OCI-M2 (cell line): ENCODE results near the gene KLHL35.
"Not testable (repeated sequence)": the region's sequence is repeated elsewhere in the genome, so short reads cannot be mapped to it uniquely, and the experiment has no call there.

ENCODE experiments used
- DNase-seq: peaks from one replicate; lab custom pipeline; 2025; ENCODE audit not compliant: unreplicated experiment; lab: John Stamatoyannopoulos, UW

The KLHL35 gene

DNA sequence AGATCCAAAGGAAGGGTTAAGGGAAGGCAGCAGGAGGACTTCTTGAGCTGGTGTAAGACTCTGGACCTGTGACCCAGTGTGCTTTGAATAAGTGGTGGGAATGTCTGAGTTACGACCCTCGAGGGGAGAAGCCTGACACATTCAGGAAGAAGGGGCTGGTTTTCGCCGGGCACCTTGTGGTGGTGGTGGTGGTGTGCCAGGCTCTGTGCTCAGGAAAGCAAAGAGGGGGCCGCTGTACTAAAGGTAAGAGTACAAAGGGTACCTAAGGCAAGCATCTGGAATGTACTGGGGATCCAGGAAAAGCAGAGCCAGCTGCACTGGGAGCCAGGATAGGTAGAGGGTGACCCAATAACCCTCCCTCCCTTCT lies 6.3 kb downstream of the KLHL35 start:
- DNase-seq = no peak

DNA sequence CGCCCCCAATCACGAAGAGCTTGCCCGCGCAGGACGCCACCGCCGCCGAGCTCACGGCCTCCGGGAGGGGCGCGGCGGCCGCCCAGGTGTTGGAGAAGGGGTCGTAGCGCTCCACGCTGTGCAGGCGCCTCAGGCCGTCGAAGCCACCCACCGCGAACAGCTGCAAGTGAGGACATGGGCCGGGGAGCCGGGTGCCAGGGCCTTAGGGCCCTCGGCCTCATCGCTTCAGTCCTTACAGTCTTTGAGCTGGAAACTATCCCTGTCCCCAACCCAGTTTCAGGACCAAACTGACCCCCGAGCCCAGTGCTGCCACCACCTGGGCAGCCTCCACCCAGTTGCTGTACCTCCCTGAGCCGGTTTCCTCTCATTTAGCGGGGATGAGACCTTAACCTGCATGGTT lies 7.6 kb downstream of the KLHL35 start:
- no peak for DNase-seq

DNA sequence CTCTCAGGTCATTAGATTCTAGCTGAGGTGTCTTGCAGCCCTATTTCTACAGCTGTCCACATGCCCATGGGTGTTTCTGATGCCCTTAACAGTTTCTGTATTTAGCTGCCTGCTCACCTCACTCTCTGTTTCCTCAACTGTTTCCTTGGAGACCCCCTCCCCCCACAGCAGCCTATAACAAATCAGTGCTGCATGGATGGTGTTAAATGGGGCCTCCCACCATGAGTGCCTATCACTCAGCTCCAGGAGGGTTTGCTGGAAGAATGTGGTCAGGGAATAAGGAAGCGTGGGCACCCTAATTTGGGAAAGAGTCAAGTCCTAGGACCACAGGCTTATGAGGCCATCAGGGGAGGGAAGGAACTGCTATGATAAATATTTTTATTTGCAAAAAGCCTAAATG lies 8.6 kb downstream of the KLHL35 start:
- no peak for DNase-seq

DNA sequence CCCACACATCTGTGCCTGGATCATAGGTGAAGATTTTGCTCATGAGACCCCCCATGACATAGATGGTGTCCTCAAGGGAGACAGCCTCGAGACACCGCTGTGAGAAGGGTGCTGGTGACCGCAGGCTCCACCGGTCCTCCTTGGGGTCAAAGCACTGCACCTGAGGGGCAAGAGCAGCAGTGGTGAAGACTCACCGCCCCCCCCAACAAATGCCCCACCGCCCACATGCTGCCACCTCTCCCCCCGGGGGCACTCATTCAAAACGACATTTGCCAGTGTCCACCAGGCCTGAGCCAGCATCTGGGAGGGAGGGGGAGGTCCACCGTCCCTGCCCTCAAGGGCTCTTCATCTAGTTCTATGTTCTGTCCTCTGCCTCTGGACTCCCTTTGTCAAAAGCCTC lies 9.3 kb downstream of the KLHL35 start:
- no peak for DNase-seq

DNA sequence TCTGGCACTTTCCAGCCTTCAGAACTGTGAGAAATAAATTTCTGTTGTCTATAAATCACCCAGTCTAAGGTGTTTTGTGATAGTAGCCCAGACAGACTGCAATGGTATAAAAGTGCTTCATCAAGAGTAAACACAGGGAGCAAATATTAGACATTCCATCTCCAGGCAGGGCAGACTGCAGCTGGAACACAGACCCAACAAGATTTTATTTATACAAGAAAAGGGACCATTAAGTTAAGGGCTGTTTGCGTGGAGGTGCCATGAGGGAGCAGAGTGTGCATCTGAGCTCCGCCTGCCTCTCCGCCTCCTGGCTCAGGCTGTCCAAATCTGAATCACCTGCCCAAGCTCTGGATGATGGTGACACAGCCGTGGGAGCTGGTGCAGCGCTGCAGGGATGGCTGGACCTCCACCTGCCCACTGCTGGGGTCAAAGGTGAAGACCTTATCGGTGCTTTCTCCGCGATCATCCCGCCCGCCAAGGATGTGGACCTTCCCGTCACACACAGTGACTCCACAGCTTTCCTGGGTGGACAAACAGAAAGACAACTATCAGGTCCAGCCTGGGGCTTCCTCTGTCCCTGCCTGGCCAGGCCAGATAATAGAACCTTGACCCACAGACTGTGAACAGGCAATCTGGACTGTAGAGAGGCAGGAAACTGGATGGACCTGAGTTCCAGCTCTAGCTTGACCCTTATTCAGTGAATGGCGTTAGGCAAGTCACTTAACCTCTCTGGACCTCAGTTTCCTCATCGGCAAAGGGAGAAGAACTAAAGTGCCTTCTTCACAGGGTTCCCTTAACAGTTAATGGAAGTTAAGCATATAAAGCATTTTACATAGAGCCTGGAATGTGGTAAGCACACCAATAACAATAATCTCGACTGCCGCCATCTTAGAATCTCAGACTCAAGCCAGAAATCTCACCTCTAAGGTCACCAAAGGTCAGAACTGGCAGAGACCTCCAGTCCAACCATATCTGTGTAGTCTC lies 10.5 kb downstream of the KLHL35 start:
- DNase-seq = no peak

DNA sequence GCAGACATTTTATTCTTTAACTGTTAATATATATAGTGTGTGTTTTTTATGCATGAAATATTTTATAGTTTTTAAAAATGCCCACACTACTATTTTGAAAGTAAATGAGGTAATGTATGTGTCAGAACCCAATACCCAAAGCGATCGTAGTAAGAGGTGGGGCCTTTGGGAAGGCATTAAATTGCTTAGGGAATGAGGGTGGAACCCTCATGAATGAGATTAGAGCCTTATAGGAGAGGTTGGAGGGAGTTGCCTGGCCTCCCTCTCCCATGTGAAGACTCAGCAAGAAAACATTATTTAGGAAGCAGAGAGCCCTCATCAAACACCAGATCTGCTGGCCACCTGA lies 11.1 kb downstream of the KLHL35 start:
- no peak for DNase-seq

DNA sequence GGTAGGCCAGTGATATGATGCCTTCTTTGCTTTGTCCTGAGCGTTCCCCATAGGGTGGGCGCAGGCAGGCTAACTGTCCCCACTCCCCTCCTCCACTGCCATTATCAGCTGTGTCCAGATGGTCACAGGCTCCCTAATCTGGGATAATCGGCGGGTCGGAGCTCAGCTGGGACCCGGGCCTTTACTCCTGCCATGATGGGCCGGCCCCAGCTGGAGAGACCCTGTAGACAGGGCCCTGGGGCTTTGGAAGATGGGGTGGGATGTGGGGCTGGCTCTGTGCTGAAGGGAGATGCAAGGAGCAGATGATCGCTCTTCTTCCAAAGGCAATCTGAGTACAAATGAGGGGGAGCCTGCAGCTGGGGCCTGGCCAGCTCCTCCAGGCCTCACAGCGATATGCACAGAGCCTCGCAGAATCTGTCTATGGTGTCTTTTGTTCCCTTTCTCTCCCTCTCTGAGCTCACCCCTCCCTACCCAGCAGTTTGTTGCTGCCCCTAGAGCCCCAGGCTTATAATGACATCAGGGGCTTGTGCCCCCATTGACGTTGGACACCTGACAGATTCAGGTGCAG lies 11.9 kb downstream of the KLHL35 start:
- no peak for DNase-seq

DNA sequence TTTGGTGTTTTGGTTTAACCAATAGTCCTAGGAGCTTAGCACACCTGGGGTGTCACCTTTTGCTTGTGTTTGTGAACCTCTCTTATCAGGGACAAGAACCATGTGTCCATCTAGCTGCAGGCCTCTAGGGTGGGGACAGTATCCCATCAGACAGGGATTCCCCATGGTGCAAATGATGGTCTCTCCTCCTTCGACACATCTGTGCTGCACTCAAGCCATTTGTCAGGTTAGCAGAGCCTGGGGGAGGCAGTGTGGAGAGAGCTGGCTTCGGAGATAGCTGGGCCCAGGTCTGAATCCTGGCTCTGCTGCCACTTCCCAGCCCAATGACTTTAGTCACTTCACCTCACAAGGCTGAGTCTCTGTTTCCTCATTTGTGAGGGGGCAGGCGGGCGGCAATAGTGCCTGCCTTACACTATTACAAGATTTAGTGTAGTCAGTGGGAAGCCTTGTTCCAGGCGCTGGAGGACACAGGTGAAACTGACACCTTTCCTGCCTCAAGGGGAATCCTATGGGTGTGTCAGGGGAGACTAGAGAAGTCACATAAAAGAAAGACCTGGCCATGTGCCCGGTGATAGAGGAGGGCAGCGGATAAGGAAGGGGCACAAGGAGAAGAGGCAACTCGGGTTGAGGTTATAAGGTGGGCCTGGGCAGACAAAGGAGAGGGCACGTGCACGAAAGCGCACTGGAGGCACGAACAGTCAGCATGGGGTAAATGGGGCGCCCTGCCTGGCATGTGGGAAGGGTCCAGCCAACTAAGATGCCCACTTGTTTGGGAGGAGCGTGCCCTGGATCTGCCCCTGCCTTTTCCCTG lies 12.6 kb downstream of the KLHL35 start:
- no peak for DNase-seq

DNA sequence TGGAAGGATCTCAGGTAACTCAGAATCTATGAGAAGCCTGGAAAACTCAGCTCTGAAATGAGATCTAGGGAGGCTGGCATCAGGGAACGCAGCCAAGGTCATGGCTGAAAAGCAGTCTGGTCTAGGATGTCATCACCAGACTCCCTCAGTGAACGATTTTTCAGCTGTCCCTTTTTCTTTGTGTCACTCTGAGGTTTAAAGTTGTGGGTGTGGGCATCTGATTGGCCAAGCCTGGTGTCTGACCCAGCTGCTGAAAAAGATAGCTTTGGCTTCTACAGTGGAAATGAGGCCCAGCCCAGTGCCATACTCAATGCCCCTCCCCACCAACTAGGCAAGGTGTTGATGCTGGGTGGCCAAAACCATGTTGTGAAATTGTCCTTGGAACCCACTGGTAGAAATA lies 19.1 kb downstream of the KLHL35 start:
- DNase-seq = no peak

DNA sequence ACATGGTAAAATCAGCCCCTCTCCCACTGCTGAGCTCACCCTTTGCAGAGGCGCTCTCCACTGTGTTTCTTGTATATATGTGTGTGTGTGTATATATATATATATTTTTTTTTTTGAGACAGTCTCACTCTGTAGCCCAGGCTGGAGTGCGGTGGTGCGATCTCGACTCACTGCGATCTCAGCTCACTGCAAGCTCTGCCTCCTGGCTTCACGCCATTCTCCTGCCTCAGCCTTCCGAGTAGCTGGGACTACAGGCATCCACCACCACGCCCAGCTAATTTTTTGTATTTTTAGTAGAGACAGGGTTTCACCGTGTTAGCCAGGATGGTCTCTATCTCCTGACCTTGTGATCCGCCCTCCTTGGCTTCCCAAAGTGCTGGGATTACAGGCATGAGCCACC lies 19.9 kb downstream of the KLHL35 start:
- not testable (repeated sequence) for DNase-seq

DNA sequence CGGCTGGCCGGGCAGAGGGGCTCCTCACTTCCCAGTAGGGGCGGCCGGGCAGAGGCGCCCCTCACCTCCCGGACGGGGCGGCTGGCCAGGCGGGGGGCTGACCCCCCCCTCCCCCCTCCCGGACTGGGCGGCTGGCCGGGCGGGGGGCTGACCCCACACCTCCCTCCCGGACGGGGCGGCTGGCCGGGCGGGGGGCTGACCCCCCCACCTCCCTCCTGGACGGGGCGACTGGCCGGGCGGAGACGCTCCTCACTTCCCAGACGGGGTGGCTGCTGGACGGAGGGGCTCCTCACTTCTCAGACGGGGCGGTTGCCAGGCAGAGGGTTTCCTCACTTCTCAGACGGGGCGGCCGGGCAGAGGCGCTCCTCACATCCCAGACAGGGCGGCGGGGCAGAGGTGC lies 23.0 kb downstream of the KLHL35 start:
- not testable (repeated sequence) for DNase-seq

DNA sequence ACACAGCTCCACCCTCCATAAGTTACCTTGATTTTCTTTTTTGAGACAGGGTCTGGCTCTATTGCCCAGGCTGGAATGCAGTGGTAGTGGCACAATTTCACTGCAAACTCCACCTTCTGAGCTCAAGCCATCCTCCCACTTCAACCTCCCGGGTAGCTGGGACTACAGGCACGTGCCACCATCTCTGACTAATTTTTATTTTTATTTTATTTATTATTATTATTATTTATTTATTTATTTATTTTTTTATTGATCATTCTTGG lies 24.1 kb downstream of the KLHL35 start:
- no peak for DNase-seq

DNA sequence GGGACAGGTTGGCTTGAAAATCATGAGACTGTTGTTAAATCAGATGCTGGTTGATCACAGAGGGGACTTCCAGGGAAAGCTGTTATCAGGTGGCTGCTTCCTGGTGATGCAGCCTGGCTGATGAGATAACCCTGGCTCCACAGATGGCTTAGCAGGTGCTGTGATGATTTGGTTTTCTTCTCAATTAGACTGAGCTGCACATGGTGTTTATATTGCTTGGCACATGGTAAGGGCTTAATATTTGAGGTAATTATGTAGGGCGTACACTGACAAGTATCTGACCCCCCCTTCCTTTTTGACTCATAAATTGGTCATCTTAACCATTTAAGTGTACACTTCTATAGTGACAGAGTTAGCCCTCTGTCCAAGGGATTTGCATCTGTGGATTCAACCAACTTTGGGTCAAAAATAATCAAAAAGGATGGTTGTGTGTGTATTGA lies 26.6 kb downstream of the KLHL35 start:
- DNase-seq = no peak

DNA sequence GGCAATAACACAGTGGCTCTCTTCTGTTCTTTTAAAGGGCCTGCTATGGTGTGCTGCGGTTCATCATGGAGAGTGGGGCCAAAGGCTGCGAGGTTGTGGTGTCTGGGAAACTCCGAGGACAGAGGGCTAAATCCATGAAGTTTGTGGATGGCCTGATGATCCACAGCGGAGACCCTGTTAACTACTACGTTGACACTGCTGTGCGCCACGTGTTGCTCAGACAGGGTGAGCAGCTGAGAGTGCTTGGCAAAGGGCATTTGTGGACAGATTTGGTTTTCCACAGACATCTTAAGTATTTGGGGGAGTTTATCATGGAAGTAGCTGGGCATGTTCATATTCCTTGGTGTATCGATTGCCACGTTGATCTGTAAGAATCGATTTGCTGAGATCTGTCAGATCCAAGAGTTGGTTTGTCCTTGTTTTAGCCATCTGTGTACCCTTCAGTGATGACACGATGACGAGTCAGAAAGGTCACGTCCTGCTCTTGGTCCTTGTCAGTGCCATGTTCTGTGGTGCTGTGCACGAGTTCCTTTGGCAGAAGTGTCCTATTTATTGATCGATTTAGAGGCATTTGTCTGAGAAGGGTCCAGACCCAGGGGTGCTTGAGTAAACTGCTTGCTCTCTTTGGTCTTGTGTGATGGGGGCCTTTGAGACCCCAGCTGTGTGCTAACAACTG lies 28.9 kb downstream of the KLHL35 start:
- no peak for DNase-seq

DNA sequence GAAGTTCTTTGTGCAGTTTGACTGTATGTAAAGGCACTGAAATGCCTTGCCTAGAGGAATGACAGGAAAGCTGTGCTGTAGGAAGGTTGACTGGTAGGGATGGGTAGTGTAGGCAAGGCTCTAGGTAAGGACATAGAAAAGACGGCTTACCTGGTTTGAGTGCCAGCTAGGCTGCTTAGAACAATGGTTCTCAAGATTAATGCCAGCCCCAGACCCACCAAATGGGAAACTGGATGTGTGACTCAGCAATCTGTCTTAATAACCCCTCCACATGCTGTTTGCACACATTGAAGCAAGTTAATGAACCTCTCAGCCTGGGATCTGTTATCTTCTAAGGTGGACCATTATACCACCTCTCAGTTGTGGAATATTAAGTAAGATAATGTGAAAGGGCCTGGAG lies 30.0 kb downstream of the KLHL35 start:
- no peak for DNase-seq

DNA sequence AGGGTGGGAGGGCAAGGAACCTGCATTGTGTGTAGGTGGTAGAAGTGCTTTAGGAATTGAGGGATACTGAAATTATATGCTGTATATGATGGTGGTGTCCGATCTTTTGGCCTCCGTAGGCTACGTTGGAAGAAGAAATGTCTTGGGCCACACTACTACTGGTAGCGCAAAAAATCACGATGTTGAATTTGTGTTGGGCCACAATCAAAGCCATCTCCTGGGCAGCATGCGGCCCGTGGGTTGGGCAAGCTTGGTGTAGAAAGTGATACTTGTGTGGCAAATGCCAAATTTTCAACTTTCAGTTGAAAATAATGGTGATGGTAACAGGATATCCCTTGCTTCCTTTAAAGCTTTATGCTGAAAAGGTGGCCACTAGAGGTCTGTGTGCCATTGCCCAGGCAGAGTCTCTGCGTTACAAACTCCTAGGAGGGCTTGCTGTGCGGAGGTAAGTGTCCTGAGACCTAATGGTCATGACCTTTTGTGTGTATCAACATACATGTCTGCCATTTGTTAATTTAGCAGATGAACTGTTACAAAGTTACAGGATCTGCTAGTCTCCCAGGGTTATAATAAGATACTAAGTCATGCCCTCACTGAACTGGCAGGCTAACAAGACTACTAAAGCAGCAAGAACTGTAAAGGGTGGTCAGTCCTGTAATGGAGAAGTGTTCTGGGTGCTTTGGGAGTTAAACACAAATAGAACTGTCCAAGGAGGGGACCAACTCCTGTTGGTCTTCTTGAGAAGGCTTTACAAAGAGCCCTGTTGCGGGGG lies 30.8 kb downstream of the KLHL35 start:
- DNase-seq = no peak

DNA sequence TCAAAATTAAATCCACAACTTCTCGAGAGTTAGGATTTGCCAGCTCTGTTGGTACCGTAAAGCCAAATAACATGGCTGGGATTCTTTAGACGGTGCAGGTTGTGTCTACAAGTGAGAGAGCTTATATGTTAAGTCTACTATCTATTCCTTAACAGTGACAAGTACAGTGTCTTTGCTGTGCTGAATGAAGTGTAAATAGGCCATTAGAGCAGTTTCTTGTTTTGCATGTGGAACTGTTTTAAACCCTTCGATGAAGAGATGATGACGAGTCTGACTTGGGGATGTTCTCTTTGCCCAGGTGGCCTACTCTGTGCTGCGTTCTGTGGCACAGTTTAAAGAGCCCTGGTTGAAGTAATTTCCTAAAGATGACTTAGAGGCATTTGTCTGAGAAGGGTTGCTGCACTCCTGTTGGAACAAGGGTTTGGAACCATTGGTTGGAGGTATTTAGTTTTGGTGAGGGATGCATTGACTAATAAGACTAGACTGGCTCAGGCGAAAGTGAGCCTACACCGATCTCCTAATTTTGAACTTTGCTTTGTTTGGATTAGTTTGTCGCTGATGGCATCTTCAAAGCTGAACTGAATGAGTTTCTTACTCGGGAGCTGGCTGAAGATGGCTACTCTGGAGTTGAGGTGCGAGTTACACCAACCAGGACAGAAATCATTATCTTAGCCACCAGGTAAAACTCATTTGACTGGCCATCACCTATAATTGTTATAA lies 32.7 kb downstream of the KLHL35 start:
- no peak for DNase-seq

DNA sequence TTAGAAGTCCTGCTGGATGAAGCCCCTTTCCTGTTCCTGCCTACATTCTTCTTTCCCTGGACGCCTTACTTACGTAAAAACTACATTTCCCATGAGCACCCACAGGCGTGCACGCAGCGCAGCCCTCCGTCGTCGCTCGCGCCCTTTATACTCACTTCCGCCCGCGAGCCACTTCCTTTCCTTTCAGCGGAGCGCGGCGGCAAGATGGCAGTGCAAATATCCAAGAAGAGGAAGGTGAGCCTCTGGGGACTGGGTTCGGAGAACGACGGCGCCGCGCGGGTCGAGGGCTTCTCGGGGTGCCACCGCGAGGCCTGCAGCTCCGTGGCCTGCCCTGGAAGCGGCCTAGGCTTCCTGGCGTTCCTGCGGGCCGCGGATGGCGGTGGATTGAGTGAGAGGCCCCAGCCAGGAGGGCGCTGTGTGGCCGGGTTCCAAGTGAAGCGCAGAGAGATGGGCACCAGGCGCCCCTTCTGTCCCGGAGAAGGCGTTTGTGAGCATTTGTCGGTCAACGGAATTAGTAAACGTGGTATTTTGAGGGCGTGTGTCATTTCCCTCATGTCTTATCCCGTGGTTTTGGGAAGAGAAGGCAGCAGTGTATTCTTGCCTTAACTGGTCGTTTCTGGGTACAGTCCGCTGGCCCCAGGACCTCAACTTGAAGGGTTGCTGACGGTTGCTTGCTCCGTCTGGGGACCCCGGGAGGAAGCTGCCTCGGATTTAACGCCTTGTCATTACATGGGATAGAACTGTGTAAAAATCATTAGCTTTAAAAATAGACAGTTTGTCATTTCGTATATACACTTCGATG lies 33.5 kb downstream of the KLHL35 start, which contains the start of gene RPS3:
Gene RPS3 (plus strand): TSS at position 175 of the 802 bp plus-strand sequence. CDS start 30 bp downstream, at position 205.
- peak; percentile 29 for DNase-seq

DNA sequence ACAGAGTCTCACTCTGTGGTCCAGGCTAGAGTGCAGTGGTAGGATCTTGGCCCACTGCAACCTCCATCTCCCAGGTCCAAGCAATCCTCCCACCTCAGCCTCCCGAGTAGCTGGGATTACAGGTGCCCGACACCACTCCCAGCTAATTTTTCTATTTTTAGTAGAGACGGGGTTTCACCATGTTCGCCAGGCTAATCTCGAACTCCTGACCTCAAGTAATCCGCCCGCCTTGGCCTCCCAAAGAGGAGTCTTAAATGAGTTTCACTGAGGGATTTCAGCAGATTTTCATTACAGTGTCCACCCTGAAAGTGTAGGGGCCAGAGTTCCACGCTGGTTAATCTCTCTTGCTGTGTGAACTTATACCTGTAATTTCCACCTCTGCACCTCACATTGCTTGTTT lies 34.1 kb downstream of the KLHL35 start:
- no peak for DNase-seq
